Activated naive CD4-positive, alpha-beta T cell treated with anti-CD3 and anti-CD28 coated beads, Interleukin-2, amount 50 U/mL, for 16 hours (primary cell): ENCODE results near the gene DLK1.

Experiments
- DNase-seq: peaks from one replicate; pipeline ENCODE4 v3.0.0-alpha.2; 2020

Gene DLK1

GRCh38 chr14:100780246-100780645, 53.6 kb downstream of the DLK1 start:
- DNase-seq = no peak

DNA sequence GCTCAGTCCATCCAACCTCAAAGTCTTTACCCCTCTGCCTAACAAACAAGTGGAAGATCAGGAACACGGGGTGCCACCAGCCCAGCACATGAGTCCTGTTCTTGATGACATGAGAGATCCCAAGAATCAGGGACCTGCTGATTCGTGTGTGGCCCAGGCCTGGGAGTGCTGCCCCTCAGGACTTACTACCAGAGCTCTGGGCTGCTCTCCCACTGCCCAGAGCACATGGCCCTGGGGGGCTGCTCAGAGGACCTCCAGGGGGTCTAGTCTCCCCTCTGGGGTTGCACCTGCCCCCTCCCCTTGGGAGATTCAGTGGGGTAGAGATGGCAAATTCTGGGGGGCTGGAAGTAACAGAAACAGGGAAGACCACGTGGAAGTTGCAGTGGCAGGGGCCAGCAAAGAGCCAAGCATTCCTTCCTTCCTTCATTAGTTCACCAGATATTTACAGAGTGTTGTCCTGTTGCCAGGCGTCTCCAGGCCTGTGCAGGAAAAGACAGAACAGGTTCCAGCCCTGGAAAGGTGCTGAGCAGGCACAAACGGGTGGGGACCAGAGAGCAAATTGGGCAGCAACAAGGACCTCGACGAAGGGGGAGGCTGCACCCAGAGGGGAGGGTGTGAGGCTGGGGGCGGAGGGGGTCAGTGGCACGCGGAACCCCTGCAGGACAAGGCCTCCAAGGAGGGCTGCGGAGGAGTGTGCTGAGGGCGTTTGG, 54.1 kb downstream of the DLK1 start:
- no peak for DNase-seq

DNA sequence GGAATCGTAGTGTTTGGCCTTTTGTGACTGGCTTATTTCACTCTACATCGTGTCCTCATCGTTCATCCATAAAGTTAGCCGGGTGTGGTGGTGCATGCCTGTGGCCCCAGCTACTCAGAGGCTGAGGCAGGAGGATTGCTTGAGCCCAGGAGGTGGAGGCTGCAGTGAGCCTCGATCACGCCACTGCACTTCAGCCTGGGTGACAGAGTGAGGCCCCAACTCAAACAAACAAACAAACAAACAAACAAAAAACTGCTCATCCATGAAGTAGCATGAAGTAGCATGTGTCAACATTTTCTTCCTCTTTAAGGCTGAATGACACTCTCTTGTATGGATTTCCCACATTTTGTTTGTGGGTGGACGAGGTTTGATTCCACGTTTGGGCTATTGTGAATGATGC, 55.3 kb downstream of the DLK1 start:
- no peak for DNase-seq

- no peak for DNase-seq
Measured at GRCh38 chr14:100782516-100783320, 56.0 kb downstream of the DLK1 start.

DNA sequence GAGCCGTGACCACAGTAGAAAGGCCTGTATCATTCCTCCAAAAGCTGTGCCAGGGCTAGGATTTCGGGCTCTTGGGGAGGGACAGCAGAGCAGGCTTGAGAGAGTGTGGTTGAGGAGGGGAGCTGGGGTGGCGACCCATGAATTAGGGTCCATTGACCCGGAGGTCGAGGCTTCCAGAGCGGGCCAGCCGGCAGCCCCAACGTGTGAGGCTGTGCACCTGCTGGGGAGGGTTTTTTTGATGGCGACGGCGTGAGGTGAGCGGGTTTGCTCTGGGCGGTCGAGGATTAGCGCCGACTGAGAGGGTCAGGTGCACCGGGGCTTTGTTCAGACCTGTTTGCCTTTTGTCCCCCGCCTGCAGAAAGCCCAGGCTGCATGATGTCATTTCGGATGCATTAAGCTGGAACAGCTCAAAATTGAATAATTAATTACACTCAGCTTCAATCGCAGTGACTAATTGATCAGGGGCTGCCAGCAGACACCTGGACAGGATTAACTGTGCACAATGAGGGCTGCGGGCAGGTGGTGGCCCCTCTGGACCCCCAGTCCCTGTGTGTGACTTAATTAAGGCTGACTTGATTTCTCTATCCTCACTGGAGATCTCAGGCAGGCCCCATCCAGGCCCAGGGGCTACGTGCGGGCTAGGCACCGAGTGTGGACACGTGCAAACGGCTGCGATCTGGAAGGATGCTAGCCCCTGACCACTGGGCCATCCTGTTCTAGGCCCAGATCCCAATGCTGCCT, 57.1 kb downstream of the DLK1 start:
- no peak for DNase-seq

DNA sequence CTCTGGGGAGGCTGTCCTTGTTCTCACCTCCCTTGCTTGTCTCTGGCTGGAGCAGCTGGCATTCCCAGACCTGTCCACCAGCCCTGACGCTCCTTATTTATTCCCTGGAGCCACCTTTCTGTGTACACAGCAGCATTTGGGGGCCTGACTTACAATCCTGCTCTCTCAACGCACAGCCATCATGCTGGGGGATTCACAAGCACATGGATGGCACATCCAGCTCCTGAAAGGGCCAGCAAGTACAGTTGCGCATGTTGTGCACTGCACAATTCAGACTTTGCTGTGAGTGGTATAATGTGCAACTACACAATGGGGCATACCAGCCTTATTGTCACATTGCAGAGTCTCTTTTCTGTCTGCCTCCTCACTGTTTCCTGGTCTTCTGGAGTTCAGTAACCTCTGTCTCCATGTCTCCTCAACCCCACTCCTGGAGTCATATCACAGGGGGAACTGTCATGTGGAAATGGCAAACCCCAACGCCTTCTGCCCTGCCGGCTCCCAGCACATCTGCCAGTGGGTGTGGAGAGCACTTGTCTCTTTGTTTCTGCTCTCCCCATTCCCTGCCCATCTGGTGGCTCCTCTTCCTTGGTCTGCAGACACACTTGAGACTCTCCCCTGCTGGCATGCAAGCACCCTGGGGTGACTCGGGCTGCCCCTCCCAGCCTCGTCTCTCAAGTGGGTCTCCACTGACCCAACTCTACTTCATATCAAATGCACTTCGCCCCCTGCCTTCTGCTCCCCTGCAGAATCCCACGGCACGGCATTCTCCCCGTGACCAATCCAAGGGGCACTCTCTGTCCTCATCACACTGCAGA, 58.0 kb downstream of the DLK1 start:
- DNase-seq = no peak

- DNase-seq = no peak
Measured at GRCh38 chr14:100785338-100785615, 58.6 kb downstream of the DLK1 start.

- DNase-seq = no peak
Measured at GRCh38 chr14:100785626-100786025, 58.9 kb downstream of the DLK1 start.

DNA sequence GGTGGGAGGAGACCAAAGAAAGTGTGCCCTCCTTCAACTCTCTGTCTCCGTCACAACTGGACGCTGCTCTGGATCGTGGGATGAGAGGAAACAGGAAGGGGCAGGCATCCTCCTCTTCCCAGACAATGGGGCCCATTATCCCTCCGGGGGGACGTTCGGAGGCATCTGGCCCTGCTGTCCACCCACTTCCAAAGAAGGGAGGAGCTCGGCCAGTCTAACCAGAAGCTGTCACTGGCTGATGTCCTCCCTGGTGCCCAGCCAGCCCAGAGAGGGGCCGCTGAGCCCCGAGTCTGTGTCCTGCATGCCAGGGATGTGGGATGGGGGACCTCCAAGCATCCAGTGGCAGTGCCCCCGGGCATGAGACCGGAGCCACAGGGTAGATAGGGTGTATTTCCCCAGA, 59.4 kb downstream of the DLK1 start:
- DNase-seq = no peak

DNA sequence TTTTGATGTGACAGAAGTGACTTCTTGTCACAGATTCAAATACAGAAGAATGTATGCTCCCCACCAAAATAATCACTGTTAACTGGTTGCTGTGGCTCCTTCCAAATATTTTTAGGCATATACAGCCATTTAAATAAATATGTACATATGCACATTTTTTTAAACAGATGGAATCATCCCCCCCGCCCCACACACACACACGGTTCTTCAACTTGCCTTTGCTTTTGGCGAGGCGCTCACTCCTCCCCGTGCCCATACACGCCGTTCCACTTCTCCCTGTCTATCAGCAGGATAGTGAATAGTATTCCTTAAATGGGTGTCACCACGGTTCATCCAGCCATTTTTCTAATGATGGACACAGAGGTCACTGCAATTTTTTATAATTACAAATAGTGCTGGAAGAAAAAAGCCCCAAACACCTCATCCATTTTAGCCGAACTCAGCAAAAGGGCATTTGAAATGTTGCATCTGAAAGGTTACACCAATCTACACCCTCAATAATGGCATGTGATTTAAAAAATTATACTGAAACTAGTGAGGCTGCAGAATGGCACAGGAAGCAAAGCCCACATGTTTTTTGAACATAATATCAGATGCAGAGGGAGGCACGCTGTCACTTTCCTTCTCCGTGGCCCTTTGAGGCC, 60.0 kb downstream of the DLK1 start:
- DNase-seq = no peak

DNA sequence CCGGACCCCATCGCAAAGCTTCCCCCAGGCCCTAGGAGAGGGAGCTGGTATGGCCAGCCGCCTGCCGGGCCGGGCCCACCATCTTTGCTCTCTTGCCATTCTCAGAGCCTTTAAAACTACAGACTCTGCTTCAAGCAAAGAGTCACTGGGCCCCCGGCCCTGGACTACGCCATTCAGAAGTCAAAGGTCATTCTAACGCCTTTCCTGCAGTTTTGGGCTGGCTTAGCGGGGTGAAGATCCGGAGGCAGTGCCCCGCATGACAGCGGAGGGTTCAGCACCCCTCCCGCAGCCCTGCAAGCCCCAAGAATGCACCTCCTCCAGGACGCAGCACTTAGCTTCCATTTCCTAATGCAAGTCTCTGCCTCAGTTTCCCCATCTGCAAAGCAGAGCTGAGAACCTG, 61.0 kb downstream of the DLK1 start:
- DNase-seq = no peak
